Fibroblast of lung (primary cell): ENCODE data around the gene TMED7.

Experiments used
- CTCF ChIP-seq, 2 donors: IDR thresholded peaks in 1 of 2; conservative IDR thresholded peaks in 1 of 2; 1 replicate in 1 of 2; 2 replicates in 1 of 2; pipeline ENCODE4 v1.5.1; 2011 to 2012; ENCODE audit warnings: low read length in 2 of 2, control low read depth in 1 of 2, inconsistent platforms in 1 of 2, low read depth in 1 of 2, mild to moderate bottlenecking in 1 of 2
- EZH2 ChIP-seq: IDR thresholded peaks from 2 replicates; pipeline ENCODE4 v1.5.1; 2012; ENCODE audit warnings: low read length, control low read depth, mild to moderate bottlenecking; ENCODE audit errors: missing control alignments

- no peak for TF ChIP-seq CTCF (conservative IDR thresholded peaks at IDR 0.05 in 1 of 2, IDR thresholded peaks at IDR 0.05 in 1 of 2; ENCODE audit: low read depth in 1 of 2, low read length in 2 of 2)
- TF ChIP-seq EZH2 = no peak
Measured at GRCh38 chr5:115607935-115608334, 17.9 kb downstream of the TMED7 start.
